GM19035 (cell line): Measurements from ENCODE around the gene THAP8.

Experiments
- ATAC-seq: cut with Tn5 transposase; IDR thresholded peaks from one replicate; pipeline ENCODE4 v1.9.1; 2021; ENCODE audit not compliant: unreplicated experiment

Gene THAP8

GRCh38 chr19:36054119-36054732 is at the start of gene THAP8:
Gene THAP8, minus strand, starts transcription at chr19:36054285. Its CDS starts 68 bp downstream, at chr19:36054217.
- ATAC-seq: peak; percentile 82

DNA sequence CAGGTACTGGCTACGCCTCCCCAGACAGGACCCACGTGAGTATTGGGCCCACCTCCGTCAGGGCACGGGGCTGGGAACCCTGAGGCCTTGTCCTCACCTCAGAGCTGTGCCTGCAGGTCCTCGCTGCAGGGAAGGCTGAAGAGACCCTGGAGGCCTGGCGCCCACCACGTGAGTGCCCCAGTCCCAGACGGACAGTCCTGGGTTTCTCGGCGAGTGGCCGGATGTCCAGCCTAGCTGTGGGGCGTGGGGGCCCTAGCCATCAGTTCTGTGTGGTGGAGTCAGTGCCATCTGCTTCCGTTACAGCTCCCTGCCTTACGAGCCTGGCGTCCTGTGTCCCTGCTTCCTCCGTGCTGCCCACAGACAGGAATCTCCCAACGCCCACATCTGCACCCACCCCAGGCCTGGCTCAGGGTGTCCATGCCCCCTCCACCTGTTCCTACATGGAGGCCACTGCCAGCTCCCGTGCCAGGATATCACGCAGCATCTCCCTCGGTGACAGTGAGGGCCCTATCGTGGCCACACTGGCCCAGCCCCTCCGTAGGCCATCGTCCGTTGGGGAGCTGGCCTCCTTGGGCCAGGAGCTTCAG is 49.0 kb upstream of the THAP8 start:
- ATAC-seq: no peak

DNA sequence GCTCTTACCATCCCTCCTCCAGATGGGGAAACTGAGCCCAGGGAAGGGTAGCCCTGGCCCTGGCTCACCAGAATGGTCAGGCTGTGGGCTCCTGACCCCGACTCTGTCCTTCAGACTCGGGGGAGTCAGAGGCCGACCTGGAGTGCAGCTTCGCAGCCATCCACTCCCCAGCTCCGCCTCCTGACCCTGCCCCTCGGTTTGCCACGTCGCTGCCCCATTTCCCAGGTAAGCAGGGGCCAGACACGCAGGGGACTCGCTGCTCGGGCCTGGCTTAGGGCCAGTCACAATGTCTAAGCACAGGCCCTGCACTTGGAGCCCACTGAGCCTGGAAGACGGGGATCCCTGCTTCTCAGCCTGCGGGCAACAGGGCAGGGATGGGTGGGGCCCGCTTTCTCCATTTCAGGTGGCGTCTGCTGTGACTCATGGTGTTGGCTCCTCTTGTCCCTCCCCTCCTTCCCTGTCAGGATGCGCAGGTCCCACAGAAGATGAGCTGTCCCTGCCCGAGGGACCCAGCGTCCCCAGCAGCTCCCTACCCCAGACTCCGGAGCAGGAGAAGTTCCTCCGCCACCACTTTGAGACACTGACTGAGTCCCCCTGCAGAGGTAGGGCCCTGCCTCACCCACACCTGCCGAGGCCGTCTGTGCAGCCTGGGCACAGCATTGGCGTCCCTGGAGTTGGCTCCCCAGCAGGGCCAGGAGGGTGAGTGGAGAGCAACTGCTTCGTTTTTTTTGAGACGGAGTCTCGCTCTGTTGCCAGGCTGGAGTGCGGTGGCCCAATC is 47.7 kb upstream of the THAP8 start:
- no peak for ATAC-seq

DNA sequence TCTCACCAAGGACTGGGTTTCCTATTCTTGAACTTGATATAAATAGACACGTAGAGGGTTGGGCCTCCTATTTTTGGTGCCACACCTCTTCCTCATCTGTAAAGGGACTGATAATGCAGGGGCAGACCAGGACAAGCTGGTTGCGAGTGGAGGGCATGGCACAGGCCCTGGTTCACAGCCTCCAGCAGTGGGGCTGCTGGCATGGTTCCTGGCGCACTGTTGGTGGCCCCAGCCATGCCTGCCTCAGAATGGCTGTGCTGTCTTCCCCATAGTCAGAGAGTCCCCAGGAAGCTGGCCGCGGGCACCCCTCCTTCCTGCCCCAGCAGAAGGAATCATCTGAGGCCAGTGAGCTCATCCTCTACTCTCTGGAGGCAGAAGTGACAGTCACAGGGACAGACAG is 46.4 kb upstream of the THAP8 start:
- no peak for ATAC-seq

DNA sequence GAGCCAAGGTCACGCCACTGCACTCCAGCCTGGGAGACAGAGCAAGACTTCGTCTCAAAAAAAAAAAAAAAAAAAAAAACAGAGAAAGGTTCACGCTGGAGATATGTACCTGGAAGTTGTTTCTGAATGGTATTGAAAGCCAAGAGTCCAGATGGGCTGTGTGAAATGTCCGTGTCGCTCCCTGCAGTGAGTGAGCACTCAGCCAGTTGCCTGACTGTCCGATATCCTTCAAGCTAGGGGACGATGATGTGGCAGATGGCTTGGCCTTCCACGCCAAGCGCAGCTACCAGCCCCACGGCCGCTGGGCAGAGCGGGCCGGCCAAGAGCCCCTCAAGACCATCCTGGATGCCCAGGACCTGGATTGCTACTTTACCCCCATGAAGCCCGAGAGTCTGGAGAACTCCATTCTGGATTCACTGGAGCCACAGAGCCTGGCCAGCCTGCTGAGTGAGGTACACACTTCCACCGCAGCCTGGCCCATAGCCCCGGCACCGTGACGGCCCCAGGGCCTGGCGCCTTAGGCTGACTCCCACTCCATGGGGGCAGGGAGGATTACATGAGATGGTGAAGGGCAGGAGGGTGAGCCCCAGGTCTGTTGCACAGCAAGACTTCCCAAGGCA is 45.2 kb upstream of the THAP8 start:
- no peak for ATAC-seq

- no peak for ATAC-seq
Observed at GRCh38 chr19:36097036-36097435, 43.0 kb upstream of the THAP8 start.

DNA sequence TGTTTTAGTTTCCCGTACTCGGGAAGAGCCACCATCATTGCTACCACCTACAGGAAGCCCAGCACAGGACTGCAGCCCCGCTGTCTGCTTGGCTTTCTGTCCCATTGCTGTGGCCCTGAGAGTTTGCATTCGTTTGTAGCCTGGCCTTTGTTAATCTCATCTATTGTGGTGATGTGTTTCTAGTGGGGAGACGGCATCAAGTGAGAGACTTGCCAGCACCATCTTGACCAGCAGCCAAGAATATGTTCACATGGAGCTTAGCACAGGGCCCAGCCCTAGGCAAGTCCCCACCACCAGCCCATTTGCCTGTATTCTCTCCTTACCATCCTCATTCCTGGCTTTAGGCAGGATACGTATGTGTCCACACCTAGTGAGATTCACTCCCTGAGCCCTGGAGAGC is 39.6 kb upstream of the THAP8 start:
- no peak for ATAC-seq

DNA sequence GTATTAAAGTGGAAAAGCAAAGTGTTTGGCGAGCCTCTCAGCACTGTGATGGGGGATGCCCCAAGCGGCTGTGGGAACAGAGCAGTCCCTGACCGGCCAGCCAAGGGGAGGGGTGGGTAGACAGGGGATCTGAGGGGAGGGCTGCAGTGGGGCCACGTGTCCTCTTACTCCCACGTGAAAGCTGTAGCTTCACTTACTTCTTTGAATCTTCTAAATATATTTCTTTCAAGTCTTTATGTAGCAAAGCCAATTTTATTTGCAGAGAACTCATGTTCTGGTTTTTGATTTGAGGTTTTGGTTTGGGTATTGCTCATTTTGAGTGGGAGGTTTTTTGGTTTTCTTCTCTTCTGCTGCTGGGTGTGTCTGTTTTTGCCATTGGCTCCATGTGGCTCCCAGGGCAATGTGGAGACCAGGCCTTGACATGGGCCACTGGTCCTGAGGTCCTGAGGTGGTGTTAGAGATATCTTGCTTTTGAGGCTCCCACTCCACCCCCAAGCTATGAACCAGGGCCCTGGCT is 39.1 kb upstream of the THAP8 start:
- no peak for ATAC-seq

DNA sequence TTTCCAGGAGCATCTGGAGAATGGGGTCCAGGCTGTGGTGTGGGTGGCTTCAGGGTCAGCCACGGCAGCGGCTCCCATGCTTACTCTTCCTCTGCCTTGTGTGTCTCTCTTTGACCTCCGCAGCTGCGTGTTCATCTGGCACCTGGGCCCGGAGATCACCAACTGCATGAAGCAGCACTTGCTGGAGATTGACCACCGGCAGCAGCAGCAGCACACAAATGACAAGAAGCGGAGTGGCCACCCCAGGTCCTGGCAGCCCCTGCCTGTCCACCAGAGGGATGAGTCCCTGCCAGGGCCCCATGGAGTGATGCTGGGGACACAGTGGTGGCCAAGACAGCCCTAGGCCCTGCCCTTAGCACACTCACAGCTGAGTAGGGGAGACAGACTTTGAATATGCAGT is 38.5 kb upstream of the THAP8 start:
- ATAC-seq: no peak

- ATAC-seq: no peak
Observed at GRCh38 chr19:36090910-36091695, 37.0 kb upstream of the THAP8 start.

DNA sequence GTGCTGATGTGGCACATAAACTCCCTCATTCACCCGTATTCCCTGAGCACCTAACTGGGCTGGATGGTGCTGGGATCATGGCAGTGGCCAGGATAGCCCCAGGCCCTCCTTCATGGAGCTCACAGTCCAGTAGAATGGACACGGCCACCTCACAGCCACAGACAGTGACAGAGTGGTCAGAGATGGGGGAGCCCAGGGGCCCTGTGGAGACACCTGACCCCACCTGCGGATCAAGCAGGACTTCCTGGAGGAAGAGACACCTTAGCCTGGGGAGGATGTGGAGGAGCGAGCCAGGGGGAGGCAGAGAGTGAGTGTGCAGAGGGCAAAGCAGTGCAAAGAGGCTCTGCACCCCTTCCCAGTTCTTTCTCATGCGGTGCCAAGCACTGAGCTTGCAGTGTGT is 35.8 kb upstream of the THAP8 start:
- ATAC-seq: no peak

DNA sequence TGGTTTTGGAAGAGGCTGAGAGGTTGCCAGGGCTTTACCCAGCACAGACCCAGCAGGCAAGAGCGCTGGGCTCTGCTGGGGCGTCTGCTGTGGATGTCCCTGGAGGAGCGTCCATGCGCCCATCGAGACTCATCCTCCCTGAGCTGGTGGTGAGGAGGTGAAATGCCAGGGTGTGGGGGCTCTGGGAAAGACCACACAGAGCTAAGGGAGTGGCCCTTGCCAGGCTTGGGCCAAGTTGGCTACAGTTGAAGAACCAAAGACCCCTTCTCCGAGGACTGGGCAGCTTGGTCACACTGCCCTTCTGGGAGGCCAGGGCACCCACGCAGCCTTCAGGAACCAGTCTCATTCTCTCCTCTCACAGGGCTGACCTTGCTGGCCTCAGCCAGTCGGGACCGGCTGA is 32.2 kb upstream of the THAP8 start:
- no peak for ATAC-seq

- no peak for ATAC-seq
Observed at GRCh38 chr19:36084231-36085009, 30.3 kb upstream of the THAP8 start.

DNA sequence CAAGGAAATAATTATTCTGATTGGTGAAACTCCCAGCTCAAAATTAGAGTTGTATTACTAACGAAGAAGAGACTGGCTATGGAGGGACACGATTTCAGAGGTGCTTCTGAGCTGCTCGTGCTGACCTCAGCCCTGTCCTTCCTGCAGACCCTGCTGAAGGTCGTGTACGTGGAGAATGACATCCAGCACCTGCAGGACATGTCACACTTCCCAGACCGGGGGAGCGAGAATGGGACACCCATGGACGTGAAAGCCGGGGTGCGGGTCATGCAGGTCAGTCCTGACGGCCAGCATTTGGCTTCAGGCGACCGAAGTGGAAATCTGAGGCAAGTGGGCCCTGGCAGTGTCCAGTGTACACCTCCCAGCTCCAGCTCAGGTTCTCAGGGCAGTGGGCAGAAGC is 28.8 kb upstream of the THAP8 start:
- ATAC-seq: no peak

- no peak for ATAC-seq
Observed at GRCh38 chr19:36081894-36082293, 27.8 kb upstream of the THAP8 start.

- ATAC-seq: no peak
Observed at GRCh38 chr19:36081385-36081784, 27.3 kb upstream of the THAP8 start.

DNA sequence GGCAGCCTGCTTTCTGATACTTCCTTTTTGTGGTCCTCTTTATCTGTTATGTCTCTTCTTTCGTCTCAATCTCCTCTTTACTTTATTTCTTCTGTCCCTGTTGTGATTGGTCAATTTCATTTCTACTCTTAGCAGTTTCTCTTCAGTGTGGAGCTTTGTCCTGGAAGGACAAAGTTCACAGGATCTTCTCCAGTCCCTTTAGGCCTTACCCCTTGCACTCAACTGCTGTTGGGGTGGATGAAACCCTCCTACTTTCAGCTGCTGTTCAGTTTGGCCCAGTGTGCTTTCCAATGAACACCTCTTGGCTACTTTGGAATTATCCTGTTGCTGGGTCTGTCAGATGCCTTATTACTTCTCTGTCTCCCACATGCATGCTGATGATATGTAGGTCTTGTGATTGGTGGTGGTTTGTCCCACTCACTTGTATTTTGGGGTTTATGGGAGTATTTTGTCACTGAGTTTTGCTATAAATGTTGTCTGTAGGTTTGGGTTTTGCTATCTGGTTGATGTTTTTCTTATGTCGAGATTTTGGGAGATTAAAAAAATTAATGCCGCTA is 25.4 kb upstream of the THAP8 start:
- no peak for ATAC-seq

DNA sequence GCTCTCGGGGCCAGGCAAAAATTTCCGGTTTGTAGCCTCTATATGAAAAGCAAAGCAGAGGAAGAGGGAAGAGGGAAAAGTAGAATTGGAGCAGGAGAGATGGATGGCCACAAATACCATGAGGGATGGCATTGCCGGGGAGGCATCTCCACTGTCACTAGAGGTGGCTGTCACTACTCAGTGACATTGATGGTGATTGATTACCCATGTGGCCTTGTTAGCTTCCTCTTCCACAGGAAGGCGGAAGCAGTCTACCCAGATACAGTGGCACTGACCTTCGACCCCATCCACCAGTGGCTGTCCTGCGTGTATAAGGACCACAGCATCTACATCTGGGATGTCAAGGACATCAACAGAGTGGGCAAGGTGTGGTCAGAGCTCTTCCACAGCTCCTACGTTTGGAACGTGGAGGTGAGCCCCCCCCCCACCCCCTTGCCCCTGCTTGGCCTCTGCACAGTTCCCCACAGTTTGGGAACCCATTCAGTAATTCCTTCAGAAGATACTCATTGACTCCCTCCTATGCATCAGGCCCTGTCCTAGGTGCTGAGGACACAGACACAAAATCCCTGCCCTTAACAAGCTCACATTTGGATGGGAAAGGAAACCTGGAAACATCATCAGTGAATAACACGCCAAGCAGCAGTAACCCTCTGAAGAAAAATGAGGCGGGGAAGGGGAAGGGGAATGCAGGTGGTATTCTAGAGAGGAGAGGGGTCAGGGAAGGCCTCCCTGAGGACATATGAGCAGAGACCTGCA is 19.2 kb upstream of the THAP8 start:
- ATAC-seq: no peak

GRCh38 chr19:36072081-36072480 is 18.0 kb upstream of the THAP8 start:
- ATAC-seq: no peak
